Measurements from ENCODE around the gene MARCHF10.

Gene MARCHF10

GRCh38 chr17:62821189-62822079 is 13.3 kb upstream of the MARCHF10 start:
- DNase-seq: no peak

- DNase-seq: no peak
Observed at GRCh38 chr17:62819511-62820221, 11.6 kb upstream of the MARCHF10 start.

- DNase-seq: no peak
Observed at GRCh38 chr17:62818526-62818925, 10.4 kb upstream of the MARCHF10 start.

- DNase-seq: no peak
Observed at GRCh38 chr17:62816282-62816839, 8.2 kb upstream of the MARCHF10 start.

- DNase-seq: no peak
Observed at GRCh38 chr17:62809656-62810055, 1.5 kb upstream of the MARCHF10 start.

- DNase-seq: no peak
Observed at GRCh38 chr17:62808576-62808970, 459 bp upstream of the MARCHF10 start.

GRCh38 chr17:62805234-62805633 is 2.9 kb downstream of the MARCHF10 start:
- DNase-seq: no peak

GRCh38 chr17:62804822-62805221 is 3.3 kb downstream of the MARCHF10 start:
- DNase-seq: no peak

GRCh38 chr17:62804025-62804424 is 4.1 kb downstream of the MARCHF10 start:
- DNase-seq: peak in 1 of 2 experiments; percentile 14

GRCh38 chr17:62802561-62803205 is 5.4 kb downstream of the MARCHF10 start:
- peak; percentile 31 to 53 for DNase-seq

GRCh38 chr17:62801553-62802114 is 6.5 kb downstream of the MARCHF10 start:
- DNase-seq: peak in 1 of 2 experiments; percentile 21

- DNase-seq: no peak
Observed at GRCh38 chr17:62800585-62800984, 7.5 kb downstream of the MARCHF10 start.

- DNase-seq: no peak
Observed at GRCh38 chr17:62797959-62798358, 10.2 kb downstream of the MARCHF10 start.

- no peak for DNase-seq
Observed at GRCh38 chr17:62796291-62796690, 11.8 kb downstream of the MARCHF10 start.

- DNase-seq: no peak
Observed at GRCh38 chr17:62794666-62794971, 13.5 kb downstream of the MARCHF10 start.

- DNase-seq: no peak
Observed at GRCh38 chr17:62793919-62794665, 14.0 kb downstream of the MARCHF10 start.

GRCh38 chr17:62792447-62792800 is 15.7 kb downstream of the MARCHF10 start:
- DNase-seq: no peak

- DNase-seq: no peak
Observed at GRCh38 chr17:62791767-62792446, 16.2 kb downstream of the MARCHF10 start.

GRCh38 chr17:62791235-62791734 is 16.8 kb downstream of the MARCHF10 start:
- no peak for DNase-seq

- DNase-seq: no peak
Observed at GRCh38 chr17:62790564-62790986, 17.5 kb downstream of the MARCHF10 start.

GRCh38 chr17:62787366-62787765 is 20.7 kb downstream of the MARCHF10 start:
- DNase-seq: no peak

GRCh38 chr17:62786646-62787045 is 21.5 kb downstream of the MARCHF10 start:
- DNase-seq: no peak

All from NCI-H187 (cell line).